WI38 (cell line): ENCODE results near the gene TBC1D12.

Experiments
- H3K4me3 ChIP-seq: 2 replicates; pipeline ENCODE4 v1.5.1; 2011; ENCODE audit warnings: low read depth, mild to moderate bottlenecking, control low read depth, low read length
- TF ChIP-seq, protein P1 (sequence below): IDR thresholded peaks from 2 replicates; pipeline ENCODE4 v1.5.1; 2012; ENCODE audit warnings: low read depth, mild to moderate bottlenecking, control low read depth, low read length

TBC1D12 gene

DNA sequence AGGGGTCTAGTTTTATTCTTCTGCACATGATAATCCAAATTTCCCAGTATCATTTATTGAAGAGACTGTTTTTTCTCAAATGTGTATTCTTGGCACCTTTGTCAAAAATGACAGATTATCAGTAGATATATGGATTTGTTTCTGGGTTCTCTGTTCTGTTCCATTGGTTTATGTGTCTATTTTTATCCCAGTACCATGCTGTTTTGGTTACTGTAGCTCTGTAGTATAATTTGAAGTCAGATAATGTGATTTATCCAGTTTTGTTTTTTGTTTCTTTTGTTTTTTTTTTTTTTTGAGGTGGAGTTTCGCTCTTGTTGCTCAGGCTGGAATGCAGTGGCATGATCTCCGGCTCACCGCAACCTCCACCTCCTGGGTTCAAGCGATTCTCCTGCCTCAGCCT, 81.6 kb downstream of the TBC1D12 start:
- H3K4me3 ChIP-seq: no peak overlapping the region
- TF ChIP-seq, protein P1, sequence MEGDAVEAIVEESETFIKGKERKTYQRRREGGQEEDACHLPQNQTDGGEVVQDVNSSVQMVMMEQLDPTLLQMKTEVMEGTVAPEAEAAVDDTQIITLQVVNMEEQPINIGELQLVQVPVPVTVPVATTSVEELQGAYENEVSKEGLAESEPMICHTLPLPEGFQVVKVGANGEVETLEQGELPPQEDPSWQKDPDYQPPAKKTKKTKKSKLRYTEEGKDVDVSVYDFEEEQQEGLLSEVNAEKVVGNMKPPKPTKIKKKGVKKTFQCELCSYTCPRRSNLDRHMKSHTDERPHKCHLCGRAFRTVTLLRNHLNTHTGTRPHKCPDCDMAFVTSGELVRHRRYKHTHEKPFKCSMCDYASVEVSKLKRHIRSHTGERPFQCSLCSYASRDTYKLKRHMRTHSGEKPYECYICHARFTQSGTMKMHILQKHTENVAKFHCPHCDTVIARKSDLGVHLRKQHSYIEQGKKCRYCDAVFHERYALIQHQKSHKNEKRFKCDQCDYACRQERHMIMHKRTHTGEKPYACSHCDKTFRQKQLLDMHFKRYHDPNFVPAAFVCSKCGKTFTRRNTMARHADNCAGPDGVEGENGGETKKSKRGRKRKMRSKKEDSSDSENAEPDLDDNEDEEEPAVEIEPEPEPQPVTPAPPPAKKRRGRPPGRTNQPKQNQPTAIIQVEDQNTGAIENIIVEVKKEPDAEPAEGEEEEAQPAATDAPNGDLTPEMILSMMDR: no peak

DNA sequence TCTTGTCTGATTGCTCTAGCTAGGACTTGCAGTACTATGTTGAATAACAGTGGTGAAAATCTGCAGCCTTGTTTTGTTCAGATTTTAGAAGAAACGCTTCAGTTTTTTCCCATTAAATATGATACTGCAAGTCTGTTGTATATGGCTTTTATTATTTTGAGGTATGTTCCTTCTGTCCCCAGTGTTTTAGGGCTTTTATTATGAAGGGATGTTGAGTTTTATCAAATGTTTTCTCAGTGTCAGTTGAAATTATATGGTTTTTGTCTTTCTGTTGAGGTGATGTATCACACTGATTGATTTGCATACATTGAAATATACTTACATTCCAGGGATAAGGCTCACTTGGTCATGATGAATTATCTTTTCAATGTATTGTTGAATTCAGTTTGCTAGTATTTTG, 82.8 kb downstream of the TBC1D12 start:
- TF ChIP-seq, protein P1: no peak
- H3K4me3 ChIP-seq: no peak overlapping the region

DNA sequence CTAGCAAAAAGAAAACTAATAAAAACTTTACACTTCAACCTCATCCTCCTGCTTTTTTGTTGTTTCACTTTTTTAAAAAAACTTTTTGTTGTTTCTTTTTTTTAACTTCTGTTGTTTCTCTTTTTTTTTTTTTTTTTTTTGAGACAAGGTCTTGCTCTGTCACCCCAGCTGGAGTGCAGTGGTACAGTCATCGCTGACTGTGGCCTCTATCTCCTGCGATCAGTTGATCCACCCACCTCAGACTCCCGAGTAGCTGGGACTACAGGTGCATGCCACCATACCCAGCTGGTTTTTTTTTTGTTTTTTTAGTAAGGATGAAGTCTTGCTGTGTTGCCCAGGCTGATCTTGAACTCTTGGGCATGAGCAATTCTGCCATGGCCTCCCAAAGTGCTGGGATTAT, 85.2 kb downstream of the TBC1D12 start:
- H3K4me3 ChIP-seq: no peak overlapping the region
- TF ChIP-seq, protein P1: no peak

DNA sequence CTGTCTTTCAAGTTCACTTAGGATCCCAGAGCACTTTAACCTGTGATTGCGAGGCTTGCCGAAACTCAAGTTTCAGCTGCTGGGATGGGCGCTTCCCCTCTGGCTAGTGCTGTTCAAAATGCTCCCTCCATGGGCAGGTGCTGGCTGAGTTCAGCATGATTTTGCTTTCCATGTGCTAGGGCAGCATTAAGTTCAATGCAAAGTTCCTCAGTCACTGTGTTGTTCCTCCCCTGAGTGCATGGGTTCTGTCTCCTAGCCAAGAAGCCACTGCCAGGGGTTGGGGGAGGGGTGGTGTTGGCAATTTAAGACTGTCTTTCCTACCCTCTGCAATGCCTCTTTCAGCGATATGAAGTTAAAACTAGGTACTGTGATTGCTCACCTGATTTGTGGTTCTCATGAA, 86.8 kb downstream of the TBC1D12 start:
- TF ChIP-seq, protein P1: no peak
- H3K4me3 ChIP-seq: no peak overlapping the region

DNA sequence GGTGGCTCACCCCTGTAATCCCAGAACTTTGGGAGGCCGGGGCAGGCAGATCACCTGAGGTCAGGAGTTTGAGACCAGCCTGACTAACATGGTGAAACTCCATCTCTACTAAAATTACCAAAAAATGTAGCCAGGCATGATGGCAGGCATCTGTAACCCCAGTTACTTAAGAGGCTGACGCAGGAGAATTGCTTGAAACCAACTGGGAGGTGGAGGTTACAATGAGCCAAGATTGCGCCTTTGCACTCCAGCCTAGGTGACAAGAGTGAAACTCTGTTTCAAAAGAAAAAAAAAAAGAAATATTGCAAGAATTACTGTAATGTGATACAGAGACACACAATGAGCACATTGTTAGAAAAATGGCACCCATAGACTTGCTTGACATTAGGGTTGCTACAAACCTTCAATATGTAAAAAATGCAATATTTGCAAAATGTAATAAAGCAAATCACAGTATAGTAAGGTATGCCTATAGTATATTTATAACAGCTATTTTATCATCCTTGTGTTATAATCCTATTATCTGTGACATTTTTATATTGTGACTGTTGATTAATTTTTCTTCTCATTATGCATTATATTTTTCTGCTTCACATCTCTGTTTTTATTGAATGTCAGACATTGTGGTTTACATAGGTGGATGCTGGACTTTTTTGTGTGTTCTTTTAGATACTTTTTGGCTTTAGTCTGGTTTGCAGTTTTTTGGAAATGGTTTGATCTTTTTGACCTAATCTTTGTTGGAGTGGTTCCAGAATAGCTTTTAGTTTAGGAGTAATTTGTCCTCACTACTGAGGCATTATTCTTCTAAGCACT, 87.8 kb downstream of the TBC1D12 start:
- H3K4me3 ChIP-seq: no peak overlapping the region
- TF ChIP-seq, protein P1: no peak

DNA sequence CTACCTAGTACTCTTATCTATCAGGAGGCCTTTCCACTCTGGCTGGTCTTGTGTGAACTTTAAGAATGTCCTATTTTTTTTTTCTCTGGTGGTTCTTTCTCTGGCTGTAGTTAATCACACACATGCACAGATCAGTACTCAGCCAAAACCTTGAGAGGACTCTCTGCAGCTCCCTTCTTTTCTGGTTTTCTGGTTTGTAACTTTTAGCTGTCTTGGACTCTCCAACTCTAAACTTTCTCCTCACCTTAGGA, 88.4 kb downstream of the TBC1D12 start:
- TF ChIP-seq, protein P1: no peak
- no peak overlapping the region for H3K4me3 ChIP-seq

DNA sequence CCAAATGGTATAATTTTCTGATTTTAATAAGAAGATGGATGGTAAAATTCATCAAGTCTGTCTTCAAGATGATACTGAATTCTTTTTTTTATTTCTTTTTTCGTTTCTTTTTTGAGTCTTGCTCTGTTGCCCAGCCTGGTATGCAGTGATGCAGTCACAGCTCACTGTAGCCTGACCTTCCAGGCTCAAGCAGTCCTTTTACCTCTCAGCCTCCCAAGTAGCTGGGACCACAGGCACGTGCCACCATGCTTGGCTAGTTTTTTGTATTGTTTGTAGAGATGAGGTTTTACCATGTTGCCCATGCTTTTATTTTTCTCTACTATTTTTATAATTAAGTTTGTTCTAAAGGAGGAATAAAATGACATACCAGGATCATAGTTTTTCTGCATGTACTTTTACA, 91.1 kb downstream of the TBC1D12 start:
- TF ChIP-seq, protein P1: no peak
- H3K4me3 ChIP-seq: no peak overlapping the region
